ENCODE measurements around the gene FRMD4A. TPM values are rescaled to one million over a fixed set of nuclear protein-coding genes. Genes with fewer than 3 reads are reported as not detected.

Gene FRMD4A
- total RNA-seq, 1 experiment from 2014 or later, result 0.23 TPM

GRCh38 chr10:14131261-14131960, 199.3 kb downstream of the FRMD4A start:
- CTCF ChIA-PET, result interaction anchor here (0.6 to 1.1 kb wide), 4 partner anchors 14 to 600 kb away, joined by 3 to 4 read pairs (median 3); no protein-coding TSS in a partner anchor
- no peak for DNase-seq (ENCODE audit: unreplicated experiment)
- no TSS peak for BruUV-seq (replicated peaks)

GRCh38 chr10:14129770-14130169, 201.0 kb downstream of the FRMD4A start:
- TF ChIP-seq CTCF (IDR thresholded peaks at IDR 0.05; ENCODE audit: unreplicated experiment), result no peak
- intact Hi-C loops (cut with micrococcal nuclease), result no loop called here
- Mint-ChIP-seq H3K4me3 (ENCODE audit: unreplicated experiment) (no peak overlapping the region), H3K27me3 (ENCODE audit: insufficient read depth, unreplicated experiment) (no peaks in the 10 kb centered on the region), H3K36me3 (ENCODE audit: insufficient read depth, unreplicated experiment) (no peaks in the 10 kb centered on the region), H3K27ac (ENCODE audit: low read depth, unreplicated experiment) (no peak overlapping the region), H3K9me3 (ENCODE audit: unreplicated experiment) (peaks cover 28% of the 10 kb centered on the region), H3K4me1 (ENCODE audit: insufficient read depth, unreplicated experiment) (peaks cover 8% of the 10 kb centered on the region)
- no TSS peak for BruUV-seq (replicated peaks)
- DNase-seq (ENCODE audit: unreplicated experiment), result no peak
- POLR2A ChIA-PET, result no interaction called here
- CTCF ChIA-PET, result no interaction called here

More at GRCh38 chr10:14131261-14131960, 199.3 kb downstream of the FRMD4A start:
- Mint-ChIP-seq H3K9me3 (ENCODE audit: unreplicated experiment) (peaks cover 29% of the 10 kb centered on the region), H3K27ac (ENCODE audit: low read depth, unreplicated experiment) (no peak overlapping the region), H3K4me1 (ENCODE audit: insufficient read depth, unreplicated experiment) (peaks cover 5% of the 10 kb centered on the region), H3K4me3 (ENCODE audit: unreplicated experiment) (no peak overlapping the region), H3K27me3 (ENCODE audit: insufficient read depth, unreplicated experiment) (no peaks in the 10 kb centered on the region), H3K36me3 (ENCODE audit: insufficient read depth, unreplicated experiment) (no peaks in the 10 kb centered on the region)
- POLR2A ChIA-PET, result interaction anchor here (0.6 to 0.8 kb wide), 3 partner anchors 11 to 1365 kb away, joined by 3 to 4 read pairs (median 4); no protein-coding TSS in a partner anchor
- TF ChIP-seq CTCF (IDR thresholded peaks at IDR 0.05; ENCODE audit: unreplicated experiment), result no peak
- intact Hi-C loops (cut with micrococcal nuclease), result no loop called here

- H3K4me3 Mint-ChIP-seq (ENCODE audit: unreplicated experiment), result no peak overlapping the region
- H3K4me1 Mint-ChIP-seq (ENCODE audit: insufficient read depth, unreplicated experiment), result peaks cover 8% of the 10 kb centered on the region
- BruUV-seq (replicated peaks), result no TSS peak
- H3K27ac Mint-ChIP-seq (ENCODE audit: low read depth, unreplicated experiment), result no peak overlapping the region
- no peak for TF ChIP-seq CTCF (IDR thresholded peaks at IDR 0.05; ENCODE audit: unreplicated experiment)
- no peaks in the 10 kb centered on the region for H3K36me3 Mint-ChIP-seq (ENCODE audit: insufficient read depth, unreplicated experiment)
- H3K27me3 Mint-ChIP-seq (ENCODE audit: insufficient read depth, unreplicated experiment), result no peaks in the 10 kb centered on the region
- H3K9me3 Mint-ChIP-seq (ENCODE audit: unreplicated experiment), result peaks cover 18% of the 10 kb centered on the region
- no peak for DNase-seq (ENCODE audit: unreplicated experiment)
- ChIA-PET CTCF (no interaction called here), POLR2A (no interaction called here)
- intact Hi-C loops (cut with micrococcal nuclease), result no loop called here
Observed at GRCh38 chr10:14128519-14128918, 202.2 kb downstream of the FRMD4A start.

- Mint-ChIP-seq H3K36me3 (ENCODE audit: insufficient read depth, unreplicated experiment) (no peaks in the 10 kb centered on the region), H3K9me3 (ENCODE audit: unreplicated experiment) (peaks cover 18% of the 10 kb centered on the region), H3K27me3 (ENCODE audit: insufficient read depth, unreplicated experiment) (no peaks in the 10 kb centered on the region), H3K27ac (ENCODE audit: low read depth, unreplicated experiment) (peak overlapping the region; percentile 33), H3K4me3 (ENCODE audit: unreplicated experiment) (no peak overlapping the region), H3K4me1 (ENCODE audit: insufficient read depth, unreplicated experiment) (peaks cover 8% of the 10 kb centered on the region)
- POLR2A ChIA-PET, result no interaction called here
- intact Hi-C loops (cut with micrococcal nuclease), result no loop called here
- TF ChIP-seq CTCF (IDR thresholded peaks at IDR 0.05; ENCODE audit: unreplicated experiment), result no peak
- peak; percentile 54 for DNase-seq (ENCODE audit: unreplicated experiment)
- CTCF ChIA-PET, result interaction anchor here (0.7 kb wide), 1 partner anchor 12 kb away, joined by 3 read pairs; no protein-coding TSS in a partner anchor
- no TSS peak for BruUV-seq (replicated peaks)
Observed at GRCh38 chr10:14126697-14127440, 203.9 kb downstream of the FRMD4A start.

Measured in MCF 10A (cell line).